ENCODE data around the gene GUCY2D.

Gene GUCY2D

DNA sequence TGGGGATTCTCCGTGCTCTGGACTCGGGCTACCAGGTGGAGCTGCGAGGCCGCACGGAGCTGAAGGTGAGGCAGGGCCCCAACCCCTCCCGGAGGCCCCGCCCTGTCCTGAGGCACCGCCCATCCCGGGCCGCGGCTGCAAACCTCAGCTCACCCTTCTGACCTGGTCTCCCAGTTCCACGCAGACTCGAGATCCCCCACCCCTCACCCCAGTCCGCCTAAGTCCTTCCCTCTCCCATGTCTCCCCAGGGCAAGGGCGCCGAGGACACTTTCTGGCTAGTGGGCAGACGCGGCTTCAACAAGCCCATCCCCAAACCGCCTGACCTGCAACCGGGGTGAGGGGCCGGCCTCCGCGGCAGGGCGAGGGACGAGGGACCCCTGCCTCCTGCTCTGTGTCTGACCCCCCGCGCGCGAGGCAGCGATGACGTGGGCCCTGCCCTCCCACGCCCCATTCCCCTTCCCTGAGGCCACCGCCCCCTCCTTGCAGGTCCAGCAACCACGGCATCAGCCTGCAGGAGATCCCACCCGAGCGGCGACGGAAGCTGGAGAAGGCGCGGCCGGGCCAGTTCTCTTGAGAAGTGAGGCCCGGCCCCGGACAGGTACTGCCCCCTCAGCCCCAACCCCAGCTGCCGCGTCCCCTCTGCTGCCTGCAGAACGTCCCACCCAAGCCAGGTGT, 13.7 kb downstream of the GUCY2D start:
- Histone ChIP-seq H2AFZ (ENCODE audit: low read depth, low read length) (no peak overlapping the region), H3K27ac (ENCODE audit: low read length) (no peak overlapping the region), H3K9ac (ENCODE audit: low read length) (no peak overlapping the region), H3K4me2 (ENCODE audit: low read length) (peak overlapping the region; percentile 46), H3K27me3 (ENCODE audit: low read depth, low read length) (no peaks in the 10 kb centered on the region), H3K4me1 (ENCODE audit: low read length) (no peaks in the 10 kb centered on the region), H3K36me3 (replicated peaks; ENCODE audit: low read depth, low read length) (no peaks in the 10 kb centered on the region), H3K4me3 (ENCODE audit: low read length) (0 out of 2 replicates have a peak overlapping the region, but pooled peaks have one; percentile 44), H3K9me3 (ENCODE audit: insufficient read depth, low read length) (no peaks in the 10 kb centered on the region), H3K79me2 (ENCODE audit: low read length) (no peaks in the 10 kb centered on the region), H4K20me1 (ENCODE audit: insufficient read depth, low read length) (no peaks in the 10 kb centered on the region)
- TF ChIP-seq EZH2phosphoT487 (IDR thresholded peaks at IDR 0.05; ENCODE audit: low read depth): no peak
- TF ChIP-seq, protein P1, sequence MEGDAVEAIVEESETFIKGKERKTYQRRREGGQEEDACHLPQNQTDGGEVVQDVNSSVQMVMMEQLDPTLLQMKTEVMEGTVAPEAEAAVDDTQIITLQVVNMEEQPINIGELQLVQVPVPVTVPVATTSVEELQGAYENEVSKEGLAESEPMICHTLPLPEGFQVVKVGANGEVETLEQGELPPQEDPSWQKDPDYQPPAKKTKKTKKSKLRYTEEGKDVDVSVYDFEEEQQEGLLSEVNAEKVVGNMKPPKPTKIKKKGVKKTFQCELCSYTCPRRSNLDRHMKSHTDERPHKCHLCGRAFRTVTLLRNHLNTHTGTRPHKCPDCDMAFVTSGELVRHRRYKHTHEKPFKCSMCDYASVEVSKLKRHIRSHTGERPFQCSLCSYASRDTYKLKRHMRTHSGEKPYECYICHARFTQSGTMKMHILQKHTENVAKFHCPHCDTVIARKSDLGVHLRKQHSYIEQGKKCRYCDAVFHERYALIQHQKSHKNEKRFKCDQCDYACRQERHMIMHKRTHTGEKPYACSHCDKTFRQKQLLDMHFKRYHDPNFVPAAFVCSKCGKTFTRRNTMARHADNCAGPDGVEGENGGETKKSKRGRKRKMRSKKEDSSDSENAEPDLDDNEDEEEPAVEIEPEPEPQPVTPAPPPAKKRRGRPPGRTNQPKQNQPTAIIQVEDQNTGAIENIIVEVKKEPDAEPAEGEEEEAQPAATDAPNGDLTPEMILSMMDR (IDR thresholded peaks at IDR 0.05; ENCODE audit: low read depth, low read length): no peak

DNA sequence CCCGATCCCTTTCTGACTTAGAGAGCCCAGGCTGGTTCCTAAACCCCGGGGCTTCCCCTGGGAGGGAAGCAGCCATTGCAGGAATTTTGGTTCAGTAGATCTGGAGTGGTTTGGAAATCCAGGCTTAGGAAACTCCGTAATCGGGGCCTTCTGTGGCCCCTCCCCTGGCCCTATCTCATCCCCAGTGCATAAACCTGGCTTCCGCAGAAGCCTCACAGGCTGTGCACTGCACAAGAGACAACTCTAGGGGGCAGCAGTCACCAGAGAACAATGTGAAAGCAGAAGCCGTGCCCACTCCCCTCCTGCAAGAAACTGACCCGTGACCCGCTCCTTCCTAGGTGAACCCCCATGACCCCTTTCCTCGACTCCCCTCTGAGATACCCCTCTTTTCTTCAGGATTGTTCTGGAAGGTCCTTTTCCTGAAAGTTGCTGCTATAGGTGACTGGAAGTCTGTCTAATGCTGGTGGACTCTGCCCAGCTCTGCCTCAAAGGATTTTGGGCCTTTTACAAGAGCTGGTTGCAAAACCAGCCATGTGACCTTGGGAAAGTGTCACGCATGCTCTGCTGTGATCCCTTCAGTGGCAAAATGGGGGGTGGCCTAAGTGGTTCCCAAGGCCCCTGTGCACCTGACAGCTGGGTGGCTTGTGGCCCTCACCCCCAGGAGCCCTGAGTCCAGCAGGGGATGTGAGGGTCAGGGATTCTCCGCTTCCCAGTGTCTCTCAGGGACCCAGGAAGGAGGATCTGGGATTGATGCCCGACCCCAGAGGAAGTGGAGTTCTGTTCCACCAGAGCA, 14.4 kb downstream of the GUCY2D start:
- H3K4me1 ChIP-seq (ENCODE audit: low read length): no peaks in the 10 kb centered on the region
- no peak overlapping the region for H3K9ac ChIP-seq (ENCODE audit: low read length)
- no peaks in the 10 kb centered on the region for H3K9me3 ChIP-seq (ENCODE audit: insufficient read depth, low read length)
- no peak for TF ChIP-seq EZH2phosphoT487 (IDR thresholded peaks at IDR 0.05; ENCODE audit: low read depth)
- TF ChIP-seq, protein P1 (IDR thresholded peaks at IDR 0.05; ENCODE audit: low read depth, low read length): peak; percentile 56
- peak overlapping the region; percentile 44; the same call in 1 of the 2 replicates for H3K4me3 ChIP-seq (ENCODE audit: low read length)
- H3K4me2 ChIP-seq (ENCODE audit: low read length): peak overlapping the region; percentile 46
- H3K27me3 ChIP-seq (ENCODE audit: low read depth, low read length): no peaks in the 10 kb centered on the region
- no peaks in the 10 kb centered on the region for H3K79me2 ChIP-seq (ENCODE audit: low read length)
- no peaks in the 10 kb centered on the region for H4K20me1 ChIP-seq (ENCODE audit: insufficient read depth, low read length)
- no peak overlapping the region for H2AFZ ChIP-seq (ENCODE audit: low read depth, low read length)
- H3K36me3 ChIP-seq (replicated peaks; ENCODE audit: low read depth, low read length): no peaks in the 10 kb centered on the region
- H3K27ac ChIP-seq (ENCODE audit: low read length): no peak overlapping the region

DNA sequence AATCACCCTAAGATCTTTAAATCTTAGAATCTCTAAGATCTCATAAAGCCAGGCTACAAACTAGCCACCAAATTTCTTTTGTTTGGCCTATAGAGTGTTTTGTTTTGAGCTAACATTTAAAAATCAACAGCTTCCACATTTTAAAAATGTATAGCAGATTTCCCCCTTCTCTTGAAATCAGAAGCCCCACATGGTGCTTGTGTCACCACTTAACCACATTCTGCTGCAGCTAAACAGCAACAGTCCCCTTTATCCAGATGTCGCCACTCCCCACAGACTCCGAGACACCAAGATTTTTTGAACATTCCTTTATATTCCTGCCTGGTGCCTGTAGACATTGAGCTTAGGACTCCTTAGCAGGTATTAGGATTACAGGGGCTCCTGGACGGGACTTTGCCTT, 16.0 kb downstream of the GUCY2D start:
- Histone ChIP-seq H3K4me1 (ENCODE audit: low read length) (no peaks in the 10 kb centered on the region), H2AFZ (ENCODE audit: low read depth, low read length) (no peak overlapping the region), H3K79me2 (ENCODE audit: low read length) (no peaks in the 10 kb centered on the region), H3K27me3 (ENCODE audit: low read depth, low read length) (no peaks in the 10 kb centered on the region), H3K36me3 (replicated peaks; ENCODE audit: low read depth, low read length) (no peaks in the 10 kb centered on the region), H3K4me2 (ENCODE audit: low read length) (no peak overlapping the region), H3K9me3 (ENCODE audit: insufficient read depth, low read length) (no peaks in the 10 kb centered on the region), H3K27ac (ENCODE audit: low read length) (no peak overlapping the region), H3K4me3 (ENCODE audit: low read length) (no peak overlapping the region), H3K9ac (ENCODE audit: low read length) (no peak overlapping the region), H4K20me1 (ENCODE audit: insufficient read depth, low read length) (no peaks in the 10 kb centered on the region)
- no peak for TF ChIP-seq EZH2phosphoT487 (IDR thresholded peaks at IDR 0.05; ENCODE audit: low read depth)

DNA sequence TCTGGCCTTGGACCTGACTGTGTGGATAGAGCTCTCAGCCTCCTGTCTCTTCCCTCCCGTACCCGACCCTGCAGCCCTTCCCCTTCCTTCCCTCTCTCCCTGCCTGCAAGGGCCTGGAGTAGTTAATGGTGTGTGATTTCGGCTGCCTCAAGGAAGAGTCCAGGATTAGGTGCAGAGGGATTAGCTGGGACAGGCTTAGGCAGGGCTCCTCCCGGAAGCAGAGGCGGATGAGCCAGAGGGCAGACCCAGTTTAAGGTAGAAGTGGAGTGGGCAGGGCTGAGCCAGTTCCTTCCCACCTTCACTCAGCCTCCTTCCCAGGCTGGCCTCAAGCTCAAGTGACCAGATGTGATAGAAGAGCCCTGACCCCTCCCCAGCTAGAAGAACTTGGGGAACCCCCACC, 16.8 kb downstream of the GUCY2D start:
- no peaks in the 10 kb centered on the region for H3K9me3 ChIP-seq (ENCODE audit: insufficient read depth, low read length)
- no peaks in the 10 kb centered on the region for H3K4me1 ChIP-seq (ENCODE audit: low read length)
- no peak overlapping the region for H3K4me3 ChIP-seq (ENCODE audit: low read length)
- H3K36me3 ChIP-seq (replicated peaks; ENCODE audit: low read depth, low read length): no peaks in the 10 kb centered on the region
- no peak overlapping the region; the same call in 1 of the 2 replicates for H3K4me2 ChIP-seq (ENCODE audit: low read length)
- H3K9ac ChIP-seq (ENCODE audit: low read length): no peak overlapping the region
- no peak overlapping the region; the same call in 1 of the 2 replicates for H2AFZ ChIP-seq (ENCODE audit: low read depth, low read length)
- no peaks in the 10 kb centered on the region for H4K20me1 ChIP-seq (ENCODE audit: insufficient read depth, low read length)
- TF ChIP-seq EZH2phosphoT487 (IDR thresholded peaks at IDR 0.05; ENCODE audit: low read depth): no peak
- TF ChIP-seq, protein P1 (IDR thresholded peaks at IDR 0.05; ENCODE audit: low read depth, low read length): no peak
- H3K27ac ChIP-seq (ENCODE audit: low read length): no peak overlapping the region
- no peaks in the 10 kb centered on the region for H3K27me3 ChIP-seq (ENCODE audit: low read depth, low read length)
- H3K79me2 ChIP-seq (ENCODE audit: low read length): no peaks in the 10 kb centered on the region
